HCT116 (cell line): ENCODE measurements around the gene HSPB3. TPM values are rescaled to one million over a fixed set of nuclear protein-coding genes. Genes with fewer than 3 reads are reported as not detected.

ENCODE experiments used
- ATAC-seq: fragments of 200-7000 bp; cut with Tn5 transposase; 2 replicates; pipeline ENCODE4 v1.9.1; 2020; ENCODE audit warnings: mild to moderate bottlenecking, moderate library complexity
- BruUV-seq: library from RNA; stranded (reverse); fragments of 400-500 nt; replicated peaks from 2 replicates; lab custom pipeline; 2021; lab: Mats Ljungman, UMichigan
- CTCF ChIA-PET: fragments of 300-600 bp; sonication (Branson Sonifier 250); formaldehyde crosslinking; loops from one replicate; lab custom pipeline; 2021; ENCODE audit warnings: antibody characterized with exemption; lab: Charles Lee
- POLR2A ChIA-PET: fragments of 300-600, 350-600 bp; sonication (Branson Sonifier 250); formaldehyde crosslinking; loops from one replicate; lab custom pipeline; 2021; ENCODE audit warnings: antibody characterized with exemption; lab: Charles Lee
- RAD21 ChIA-PET, 2 experiments: fragments of 300-600 bp; sonication (Branson Sonifier 250); formaldehyde crosslinking; loops; one replicate each; lab custom pipeline; 2023; ENCODE audit warnings: low total read pairs in 2 of 2; ENCODE audit not compliant: uncharacterized antibody in 2 of 2, unreplicated experiment in 2 of 2, low non-redundant PET in 1 of 2; lab: Charles Lee
- DNase-seq: peaks from one replicate; pipeline ENCODE4 v3.0.0-alpha.2; 2010; ENCODE audit warnings: low read depth, low spot score
- H2AFZ ChIP-seq: fragments of 200-600 bp; shearing (Covaris generic), sonication (generic); 2 replicates; pipeline ENCODE4 v1.6.1; 2017; ENCODE audit warnings: low read depth, mixed run types, mixed read lengths, antibody characterized with exemption, low read length; ENCODE audit not compliant: poor library complexity, severe bottlenecking
- H3K27ac ChIP-seq: 2 replicates; pipeline ENCODE4 v1.5.1; 2012; ENCODE audit warnings: low read depth, low read length
- H3K27me3 ChIP-seq: fragments of 200-600 bp; sonication (generic); 2 replicates; pipeline ENCODE4 v1.6.1; 2016; ENCODE audit warnings: mixed run types, low read length, mixed read lengths; ENCODE audit not compliant: insufficient read depth
- H3K36me3 ChIP-seq, 2 experiments: fragments of 200-500 bp in 1 of 2; fragments of 200-600 bp in 1 of 2; sonication (Bioruptor generic) in 1 of 2; sonication (generic) in 1 of 2; 2 replicates each; pipeline versions ENCODE4 v1.5.1 to v1.6.1; 2014 to 2016; ENCODE audit warnings: low read length in 2 of 2, inconsistent platforms in 1 of 2, mixed read lengths in 1 of 2, mixed run types in 1 of 2; ENCODE audit not compliant: insufficient read depth in 2 of 2, control insufficient read depth in 1 of 2
- H3K4me1 ChIP-seq, 2 experiments: fragments of 200-600 bp in 1 of 2; sonication (generic) in 1 of 2; 2 replicates each; pipeline versions ENCODE4 v1.5.1 to v1.6.1; 2012 to 2017; ENCODE audit warnings: low read length in 2 of 2, inconsistent platforms in 1 of 2, mild to moderate bottlenecking in 1 of 2, mixed read lengths in 1 of 2, mixed run types in 1 of 2, moderate library complexity in 1 of 2; ENCODE audit not compliant: insufficient read depth in 2 of 2, control insufficient read depth in 1 of 2
- H3K4me2 ChIP-seq: fragments of 200-600 bp; sonication (generic); 2 replicates; pipeline ENCODE4 v1.6.1; 2017; ENCODE audit warnings: mixed run types, low read length, mixed read lengths
- H3K4me3 ChIP-seq, 2 experiments: fragments of 200-600 bp in 1 of 2; sonication (generic) in 1 of 2; replicated peaks in 1 of 2; 2 replicates each; pipeline ENCODE4 v1.5.1; 2011 to 2016; ENCODE audit warnings: low read length in 2 of 2, control low read depth in 1 of 2, low read depth in 1 of 2, mild to moderate bottlenecking in 1 of 2, mixed read lengths in 1 of 2, mixed run types in 1 of 2
- H3K79me2 ChIP-seq: fragments of 200-600 bp; sonication (generic); 2 replicates; pipeline ENCODE4 v1.6.1; 2017; ENCODE audit warnings: mild to moderate bottlenecking, mixed run types, low read length, moderate library complexity, mixed read lengths; ENCODE audit not compliant: insufficient read depth
- H3K9ac ChIP-seq: fragments of 200-600 bp; sonication (generic); 2 replicates; pipeline ENCODE4 v1.6.1; 2016; ENCODE audit warnings: low read length, mixed read lengths
- H3K9me2 ChIP-seq: fragments of 200-600 bp; sonication (generic), shearing (Covaris generic); 2 replicates; pipeline ENCODE4 v1.6.1; 2017; ENCODE audit warnings: mixed run types, mild to moderate bottlenecking, moderate library complexity; ENCODE audit not compliant: insufficient read depth
- H3K9me3 ChIP-seq, 2 experiments: fragments of 200-500 bp in 1 of 2; fragments of 200-600 bp in 1 of 2; sonication (Bioruptor generic) in 1 of 2; sonication (generic) in 1 of 2; 2 replicates each; pipeline ENCODE4 v1.6.1; 2014 to 2017; ENCODE audit warnings: low read length in 2 of 2, mixed read lengths in 2 of 2, inconsistent platforms in 1 of 2, low read depth in 1 of 2, mild to moderate bottlenecking in 1 of 2, mixed run types in 1 of 2, moderate library complexity in 1 of 2; ENCODE audit not compliant: control insufficient read depth in 1 of 2, insufficient read depth in 1 of 2
- H4K20me1 ChIP-seq: fragments of 200-600 bp; sonication (generic), shearing (Covaris generic); 2 replicates; pipeline ENCODE4 v1.6.1; 2017; ENCODE audit warnings: mixed run types, mild to moderate bottlenecking, moderate library complexity; ENCODE audit not compliant: insufficient read depth
- EGR1 ChIP-seq: IDR thresholded peaks from 2 replicates; pipeline ENCODE4 v1.6.1; 2012; ENCODE audit warnings: low read depth
- POLR2A ChIP-seq: IDR thresholded peaks from 2 replicates; pipeline ENCODE4 v1.7.0; 2011; ENCODE audit warnings: borderline replicate concordance; ENCODE audit not compliant: insufficient read depth, insufficient read length; ENCODE audit errors: extremely low read depth
- SRF ChIP-seq: IDR thresholded peaks from 2 replicates; pipeline ENCODE4 v1.6.1; 2012; ENCODE audit warnings: low read depth
- ZBTB33 ChIP-seq: IDR thresholded peaks from 2 replicates; pipeline ENCODE4 v1.6.1; 2011; ENCODE audit warnings: mild to moderate bottlenecking, low read length, moderate library complexity; ENCODE audit not compliant: insufficient replicate concordance; ENCODE audit errors: extremely low read depth
- intact Hi-C: fragments of 100-400 bp; cut with micrococcal nuclease; formaldehyde crosslinking; loops from 2 replicates; pipeline ENCODE4 v1.10.0; 2022
- total RNA-seq: library from RNA; stranded (reverse); gene quantifications from one replicate; pipeline ENCODE4 v1.2.1, GENCODE V29; 2021; ENCODE audit not compliant: unreplicated experiment

The HSPB3 gene
- total RNA-seq, 1 experiment from 2014 or later = not detected

DNA sequence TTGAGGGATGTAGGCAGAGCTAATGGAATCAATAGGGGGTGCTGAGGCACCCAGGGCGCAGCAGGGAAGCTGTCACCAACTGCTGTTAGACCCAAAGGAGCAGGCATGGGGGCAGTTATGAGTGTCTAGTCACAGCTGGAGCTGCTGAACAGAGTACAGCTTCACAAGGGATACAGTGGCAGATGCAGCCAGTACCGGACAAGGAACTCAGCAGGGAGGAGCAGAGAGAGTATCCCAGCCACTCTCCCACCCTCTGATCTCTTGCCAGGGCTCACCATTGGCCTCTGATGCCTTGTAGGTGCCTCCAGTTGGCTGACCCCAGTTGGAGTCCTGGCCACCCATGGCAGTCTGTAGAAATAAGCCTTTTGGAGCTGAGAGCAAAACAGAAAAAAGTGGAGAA, 42.6 kb upstream of the HSPB3 start (continued):
- TF ChIP-seq ZBTB33 = no peak
- no peak for TF ChIP-seq POLR2A

- DNase-seq = no peak
- intact Hi-C loops = loop anchor here (10.0 kb wide), 1 partner anchor 100 kb away; the partner anchor contains the start of gene ARL15
- Histone ChIP-seq H2AFZ (no peak overlapping the region), H3K27ac (no peak overlapping the region), H3K79me2 (no peaks in the 10 kb centered on the region), H3K36me3 (no peaks in the 10 kb centered on the region), H3K4me3 (no peak overlapping the region), H3K4me1 (peaks cover 0 to 5% of the 10 kb centered on the region in 2 experiments; a peak in 1 of 4 replicates), H3K27me3 (no peaks in the 10 kb centered on the region), H3K9ac (no peak overlapping the region), H3K9me2 (no peaks in the 10 kb centered on the region), H4K20me1 (no peaks in the 10 kb centered on the region), H3K4me2 (no peak overlapping the region), H3K9me3 (no peaks in the 10 kb centered on the region)
- POLR2A ChIA-PET = no interaction called here
- RAD21 ChIA-PET = no interaction called here
- TF ChIP-seq POLR2A = no peak
- no peak for TF ChIP-seq SRF
- no peak for TF ChIP-seq EGR1
- no TSS peak for BruUV-seq
- CTCF ChIA-PET = interaction anchor here (2.3 kb wide), 1 partner anchor 171 kb away, joined by 7 read pairs; no protein-coding TSS in a partner anchor
- ATAC-seq = no peak
Measured at GRCh38 chr5:54415147-54415546, 40.4 kb upstream of the HSPB3 start.
